T-cell (primary cell): ENCODE results near the gene AKT1. TPM values are rescaled to one million over a fixed set of nuclear protein-coding genes. Genes with fewer than 3 reads are reported as not detected.

Experiments
- ATAC-seq, 4 experiments: fragments of 200-7000 bp in 3 of 4; fragments of 150-1000 bp in 1 of 4; cut with Tn5 transposase; replicated peaks in 1 of 4; 1 replicate in 3 of 4; 2 replicates in 1 of 4; pipeline ENCODE4 v1.10.0; 2021; ENCODE audit warnings: moderate library complexity in 3 of 4, mild to moderate bottlenecking in 2 of 4, moderate number of reproducible peaks in 1 of 4
- CTCF ChIA-PET, 2 donors: fragments of 300-600 bp; sonication (Branson Sonifier 250); formaldehyde crosslinking; loops; one replicate each; lab custom pipeline; 2022; ENCODE audit warnings: antibody characterized with exemption in 2 of 2; lab: Charles Lee
- POLR2A ChIA-PET, 2 donors: fragments of 300-600 bp; sonication (Branson Sonifier 250); formaldehyde crosslinking; loops; one replicate each; lab custom pipeline; 2022; ENCODE audit warnings: antibody characterized with exemption in 2 of 2; lab: Charles Lee
- DNase-seq, 35 experiments: peaks; one replicate each; pipeline versions ENCODE4 v3.0.0 to v3.0.0-alpha.2; 2013 to 2023
- H3K27ac ChIP-seq: one replicate; pipeline ENCODE4 v1.5.1; 2013; ENCODE audit warnings: low read length
- H3K27me3 ChIP-seq, 2 experiments: replicated peaks in 1 of 2; 1 replicate in 1 of 2; 2 replicates in 1 of 2; pipeline versions ENCODE4 v1.6.1 to v1.7.0; 2013; ENCODE audit warnings: low read length in 1 of 2, mixed read lengths in 1 of 2; ENCODE audit not compliant: control insufficient read depth in 2 of 2, insufficient read depth in 2 of 2; ENCODE audit errors: extremely low read depth in 1 of 2
- H3K36me3 ChIP-seq, 2 donors: 1 replicate in 1 of 2; 2 replicates in 1 of 2; pipeline versions ENCODE4 v1.6.1 to v1.7.0; 2013; ENCODE audit warnings: low read length in 1 of 2; ENCODE audit not compliant: control insufficient read depth in 2 of 2, insufficient read depth in 1 of 2; ENCODE audit errors: extremely low read depth in 1 of 2
- H3K4me1 ChIP-seq, 2 experiments: 1 replicate in 1 of 2; 2 replicates in 1 of 2; pipeline versions ENCODE4 v1.6.1 to v1.7.0; 2013; ENCODE audit warnings: low read length in 2 of 2, mixed read lengths in 1 of 2; ENCODE audit not compliant: insufficient read depth in 2 of 2, control insufficient read depth in 1 of 2; ENCODE audit errors: extremely low read depth in 1 of 2
- H3K4me3 ChIP-seq, 2 donors: 1 replicate in 1 of 2; 2 replicates in 1 of 2; pipeline versions ENCODE4 v1.5.1 to v1.7.0; 2013; ENCODE audit warnings: mild to moderate bottlenecking in 2 of 2, low read length in 1 of 2, moderate library complexity in 1 of 2; ENCODE audit not compliant: control insufficient read depth in 1 of 2; ENCODE audit errors: extremely low read depth in 1 of 2
- H3K9me3 ChIP-seq: 2 replicates; pipeline ENCODE4 v1.7.0; 2013
- H3K27ac Mint-ChIP-seq, 2 donors: one replicate each; pipeline ENCODE4 v1.8.0; 2020 to 2021; ENCODE audit warnings: mild to moderate bottlenecking in 2 of 2, mixed read lengths in 2 of 2
- H3K27me3 Mint-ChIP-seq, 2 donors: one replicate each; pipeline ENCODE4 v1.8.0; 2021 to 2022; ENCODE audit warnings: mixed read lengths in 2 of 2
- H3K36me3 Mint-ChIP-seq: one replicate; pipeline ENCODE4 v1.8.0; 2021; ENCODE audit warnings: mixed read lengths
- H3K4me1 Mint-ChIP-seq, 3 donors: one replicate each; pipeline ENCODE4 v1.8.0; 2020 to 2022; ENCODE audit warnings: mixed read lengths in 3 of 3, mild to moderate bottlenecking in 1 of 3
- H3K4me3 Mint-ChIP-seq, 3 donors: one replicate each; pipeline ENCODE4 v1.8.0; 2020 to 2022; ENCODE audit warnings: mild to moderate bottlenecking in 3 of 3, mixed read lengths in 3 of 3, moderate library complexity in 3 of 3
- H3K9me3 Mint-ChIP-seq, 3 donors: one replicate each; pipeline ENCODE4 v1.8.0; 2020 to 2022; ENCODE audit warnings: mixed read lengths in 3 of 3
- WGBS: methylation state at CpG from one replicate; pipeline ENCODE4 v1.1.5; 2013; ENCODE audit warnings: missing lambda C conversion rate; ENCODE audit not compliant: insufficient coverage; 5-methylcytosine and 5-hydroxymethylcytosine counted together
- total RNA-seq, 35 experiments: library from RNA in 6 of 35; stranded (reverse) in 6 of 35; fragments of 120-200 nt in 1 of 35; gene quantifications; one replicate each; pipeline versions ENCODE4 v1.2.1 to v1.2.4 and lab custom pipeline; 2013 to 2026

AKT1 gene
- total RNA-seq, 5 donors from 2014 or later (not counting 1 experiment from before 2014, with no cell fraction given), result 68.4 to 113 (median 99.7) TPM

- H3K27me3 Mint-ChIP-seq, result no peaks in the 10 kb centered on the region
- no peak for DNase-seq
- peaks cover 0 to 2% (median 0%) of the 10 kb centered on the region in 3 donors for H3K9me3 Mint-ChIP-seq
- no peak for ATAC-seq
- no peaks in the 10 kb centered on the region for H3K9me3 ChIP-seq
- WGBS, result 87% methylated on average over 7 of the region's 15 CpGs
- POLR2A ChIA-PET, result no interaction called here
- no peaks in the 10 kb centered on the region for H3K27me3 ChIP-seq
- CTCF ChIA-PET, result interaction anchor here (0.6 to 1.4 kb wide), 4 partner anchors 9 to 59 kb away, joined by 3 to 6 read pairs (median 4); partner anchors contain the start of gene SIVA1 (in 1 of the 2)
- no peak overlapping the region for H3K4me3 ChIP-seq
- peaks cover 2 to 24% of the 10 kb centered on the region in 2 donors for H3K36me3 ChIP-seq
- no peak overlapping the region for H3K4me3 Mint-ChIP-seq
- peaks cover 0 to 10% (median 0%) of the 10 kb centered on the region in 3 donors for H3K4me1 Mint-ChIP-seq
- no peak overlapping the region for H3K27ac Mint-ChIP-seq
- no peak overlapping the region for H3K27ac ChIP-seq
- H3K4me1 ChIP-seq, result peaks cover 0 to 8% of the 10 kb centered on the region in 2 experiments
- peaks cover 18% of the 10 kb centered on the region for H3K36me3 Mint-ChIP-seq
Observed at GRCh38 chr14:104766863-104767633, 28.5 kb downstream of the AKT1 start.

GRCh38 chr14:104766256-104766862, 29.2 kb downstream of the AKT1 start:
- no peak for DNase-seq
- Histone ChIP-seq H3K27me3 (no peaks in the 10 kb centered on the region), H3K4me1 (peaks cover 0 to 8% of the 10 kb centered on the region in 2 experiments), H3K27ac (no peak overlapping the region), H3K36me3 (peaks cover 2 to 24% of the 10 kb centered on the region in 2 donors), H3K4me3 (no peak overlapping the region), H3K9me3 (no peaks in the 10 kb centered on the region)
- Mint-ChIP-seq H3K27ac (no peak overlapping the region), H3K9me3 (peaks cover 0 to 2% (median 0%) of the 10 kb centered on the region in 3 donors), H3K4me1 (peaks cover 0 to 10% (median 0%) of the 10 kb centered on the region in 3 donors), H3K4me3 (no peak overlapping the region), H3K36me3 (peaks cover 17% of the 10 kb centered on the region), H3K27me3 (no peaks in the 10 kb centered on the region)
- 100% methylated on average over 1 of the region's 4 CpGs for WGBS
- ChIA-PET POLR2A (no interaction called here), CTCF (interaction anchor here (0.6 to 1.4 kb wide), 3 partner anchors 8 to 60 kb away, joined by 3 to 6 read pairs (median 4); partner anchors contain the start of gene SIVA1 (in 1 of the 2))
- ATAC-seq, result no peak

- H3K4me3 Mint-ChIP-seq, result no peak overlapping the region
- peaks cover 2 to 21% of the 10 kb centered on the region in 2 donors for H3K36me3 ChIP-seq
- DNase-seq (no peak), ATAC-seq (no peak)
- peaks cover 0 to 8% of the 10 kb centered on the region in 2 experiments for H3K4me1 ChIP-seq
- H3K27ac ChIP-seq, result no peak overlapping the region
- H3K4me3 ChIP-seq, result no peak overlapping the region
- H3K9me3 Mint-ChIP-seq, result no peaks in the 10 kb centered on the region
- no peaks in the 10 kb centered on the region for H3K27me3 Mint-ChIP-seq
- H3K27me3 ChIP-seq, result no peaks in the 10 kb centered on the region
- H3K9me3 ChIP-seq, result no peaks in the 10 kb centered on the region
- H3K27ac Mint-ChIP-seq, result peak overlapping the region in 1 of 2 donors; percentile 28
- H3K36me3 Mint-ChIP-seq, result peaks cover 14% of the 10 kb centered on the region
- ChIA-PET CTCF (interaction anchor here in 1 of 2 donors (0.6 kb wide), 1 partner anchor 842 kb away, joined by 3 read pairs; no protein-coding TSS in a partner anchor), POLR2A (interaction anchor here in 1 of 2 donors (0.6 kb wide), 1 partner anchor 766 kb away, joined by 4 read pairs; no protein-coding TSS in a partner anchor)
- peaks cover 0 to 10% (median 0%) of the 10 kb centered on the region in 3 donors for H3K4me1 Mint-ChIP-seq
- WGBS, result no CpG with 5 or more reads among the region's 3 CpGs
Observed at GRCh38 chr14:104765517-104765916, 30.0 kb downstream of the AKT1 start.

- no peak for ATAC-seq
- Histone ChIP-seq H3K36me3 (peaks cover 2 to 67% of the 10 kb centered on the region in 2 donors), H3K4me3 (no peak overlapping the region), H3K27ac (no peak overlapping the region), H3K9me3 (no peaks in the 10 kb centered on the region), H3K4me1 (peaks cover 4 to 30% of the 10 kb centered on the region in 2 experiments), H3K27me3 (no peaks in the 10 kb centered on the region)
- no peak for DNase-seq
- Mint-ChIP-seq H3K9me3 (no peaks in the 10 kb centered on the region), H3K36me3 (peaks cover 34% of the 10 kb centered on the region), H3K27me3 (no peaks in the 10 kb centered on the region), H3K27ac (no peak overlapping the region), H3K4me3 (no peak overlapping the region), H3K4me1 (peaks cover 24 to 45% (median 26%) of the 10 kb centered on the region in 3 donors)
- 93% methylated on average over 23 of the region's 30 CpGs for WGBS
- POLR2A ChIA-PET, result no interaction called here
- CTCF ChIA-PET, result interaction anchor here in 1 of 2 donors (0.7 to 1.2 kb wide), 2 partner anchors 7 to 9 kb away, joined by 4 to 6 read pairs; no protein-coding TSS in a partner anchor
Observed at GRCh38 chr14:104758981-104759969, 36.3 kb downstream of the AKT1 start.

- Mint-ChIP-seq H3K4me3 (no peak overlapping the region), H3K27ac (peak overlapping the region in 1 of 2 donors; percentile 28), H3K9me3 (no peaks in the 10 kb centered on the region), H3K4me1 (peaks cover 35 to 53% (median 35%) of the 10 kb centered on the region in 3 donors), H3K27me3 (no peaks in the 10 kb centered on the region), H3K36me3 (peaks cover 34% of the 10 kb centered on the region)
- POLR2A ChIA-PET, result interaction anchor here in 1 of 2 donors (0.6 kb wide), 1 partner anchor 1291 kb away, joined by 3 read pairs; no protein-coding TSS in a partner anchor
- Histone ChIP-seq H3K9me3 (no peaks in the 10 kb centered on the region), H3K4me3 (no peak overlapping the region), H3K27ac (no peak overlapping the region), H3K27me3 (no peaks in the 10 kb centered on the region), H3K4me1 (peaks cover 10 to 41% of the 10 kb centered on the region in 2 experiments), H3K36me3 (peaks cover 2 to 62% of the 10 kb centered on the region in 2 donors)
- CTCF ChIA-PET, result interaction anchor here in 1 of 2 donors (1.2 kb wide), 1 partner anchor 11 kb away, joined by 4 read pairs; no protein-coding TSS in a partner anchor
- ATAC-seq (no peak), DNase-seq (no peak)
- 91% methylated on average over 19 of the region's 19 CpGs for whole genome bisulfite sequencing
Observed at GRCh38 chr14:104757681-104758392, 37.7 kb downstream of the AKT1 start.
